GM23248 (cell line): ENCODE measurements around the gene PLEKHG3. TPM values are rescaled to one million over a fixed set of nuclear protein-coding genes. Genes with fewer than 3 reads are reported as not detected.
"Not testable (repeated sequence)": the region's sequence is repeated elsewhere in the genome, so short reads cannot be mapped to it uniquely, and the experiment has no call there.

ENCODE experiments used
- DNase-seq: peaks from one replicate; pipeline ENCODE4 v3.0.0-alpha.2; 2015
- H2AFZ ChIP-seq: fragments of 200-600 bp; sonication (generic); 2 replicates; pipeline ENCODE4 v1.6.1; 2016; ENCODE audit warnings: antibody characterized with exemption
- H3F3A ChIP-seq: fragments of 200-600 bp; sonication (generic); 2 replicates; pipeline ENCODE4 v1.6.1; 2016; ENCODE audit warnings: mild to moderate bottlenecking, antibody characterized with exemption, mixed run types; ENCODE audit not compliant: insufficient read depth
- H3K27ac ChIP-seq: fragments of 200-600 bp; sonication (generic); 2 replicates; pipeline ENCODE4 v1.5.1; 2016; ENCODE audit warnings: mild to moderate bottlenecking
- H3K27me3 ChIP-seq: fragments of 200-600 bp; sonication (generic); replicated peaks from 2 replicates; pipeline ENCODE4 v1.6.1; 2016; ENCODE audit warnings: mild to moderate bottlenecking; ENCODE audit not compliant: insufficient read depth
- H3K36me3 ChIP-seq: fragments of 200-600 bp; sonication (generic); 2 replicates; pipeline ENCODE4 v1.6.1; 2016; ENCODE audit warnings: low read depth, mild to moderate bottlenecking
- H3K4me1 ChIP-seq: fragments of 200-600 bp; sonication (generic); 2 replicates; pipeline ENCODE4 v1.6.1; 2016; ENCODE audit warnings: mild to moderate bottlenecking; ENCODE audit not compliant: insufficient read depth
- H3K4me2 ChIP-seq: fragments of 200-600 bp; sonication (generic); one replicate; pipeline ENCODE4 v1.6.1; 2016; ENCODE audit warnings: mild to moderate bottlenecking; ENCODE audit not compliant: unreplicated experiment
- H3K4me3 ChIP-seq: fragments of 200-600 bp; sonication (generic); 2 replicates; pipeline ENCODE4 v1.5.1; 2016; ENCODE audit warnings: mild to moderate bottlenecking
- H3K79me2 ChIP-seq: fragments of 200-600 bp; sonication (generic); 2 replicates; pipeline ENCODE4 v1.6.1; 2016; ENCODE audit warnings: mild to moderate bottlenecking; ENCODE audit not compliant: insufficient read depth
- H3K9ac ChIP-seq: fragments of 200-600 bp; sonication (generic); 2 replicates; pipeline ENCODE4 v1.6.1; 2016; ENCODE audit warnings: mild to moderate bottlenecking
- H3K9me2 ChIP-seq: fragments of 200-600 bp; sonication (generic); 2 replicates; pipeline ENCODE4 v1.6.1; 2016; ENCODE audit warnings: mixed run types, mild to moderate bottlenecking, moderate library complexity; ENCODE audit not compliant: insufficient read depth
- H3K9me3 ChIP-seq: fragments of 200-600 bp; sonication (generic); one replicate; pipeline ENCODE4 v1.6.1; 2017; ENCODE audit warnings: low read depth
- H4K20me1 ChIP-seq: fragments of 200-600 bp; sonication (generic); 2 replicates; pipeline ENCODE4 v1.6.0; 2016; ENCODE audit not compliant: insufficient read depth
- EZH2 ChIP-seq: fragments of 200-600 bp; sonication (generic); IDR thresholded peaks from 2 replicates; pipeline ENCODE4 v1.6.1; 2018; ENCODE audit warnings: antibody characterized with exemption, mild to moderate bottlenecking; ENCODE audit not compliant: insufficient read depth, poor library complexity, severe bottlenecking
- EZH2phosphoT487 ChIP-seq: fragments of 200-600 bp; sonication (generic); IDR thresholded peaks from 2 replicates; pipeline ENCODE4 v1.6.1; 2018; ENCODE audit warnings: antibody characterized with exemption, moderate library complexity, mild to moderate bottlenecking, low read depth; ENCODE audit not compliant: insufficient read depth
- WGBS, 2 experiments: methylation state at CpG; one replicate each; pipeline ENCODE4 v1.1.6; 2015 to 2017; ENCODE audit warnings: low lambda C conversion rate in 2 of 2, low coverage in 1 of 2; ENCODE audit errors: missing lambda C conversion rate in 2 of 2; 5-methylcytosine and 5-hydroxymethylcytosine counted together
- in situ Hi-C: fragments of 300-500 bp; cut with MboI; formaldehyde crosslinking; loops from 2 replicates; pipeline ENCODE4 v1.15.0; 2020
- polyA plus RNA-seq: library from polyadenylated mRNA; unstranded; fragments of >200 nt; fragmentation: Nextera tagmentation; extraction: Ambion mirVana; gene quantifications from 2 replicates; pipeline ENCODE4 v1.2.1, GENCODE V29; 2016
- total RNA-seq: library from RNA; depleted of rRNA; stranded (reverse); fragments of >200 nt; shearing (Covaris generic); gene quantifications from 2 replicates; pipeline ENCODE4 v1.2.3, GENCODE V29; 2014

The PLEKHG3 gene
- total and polyA plus RNA-seq, 2 experiments from 2014 or later: 2.1 to 6.9 TPM

GRCh38 chr14:64688811-64689281, 15.4 kb upstream of the PLEKHG3 start:
- no peaks in the 10 kb centered on the region for H3K27me3 ChIP-seq
- H2AFZ ChIP-seq: no peak overlapping the region
- H4K20me1 ChIP-seq: no peaks in the 10 kb centered on the region
- TF ChIP-seq EZH2phosphoT487: no peak
- no peak for TF ChIP-seq EZH2
- no peaks in the 10 kb centered on the region for H3F3A ChIP-seq
- H3K4me2 ChIP-seq: no peak overlapping the region
- no peak for DNase-seq
- in situ Hi-C loops: no loop called here
- H3K36me3 ChIP-seq: no peaks in the 10 kb centered on the region
- no peaks in the 10 kb centered on the region for H3K9me3 ChIP-seq
- H3K27ac ChIP-seq: no peak overlapping the region
- no peaks in the 10 kb centered on the region for H3K9me2 ChIP-seq
- WGBS, 2 experiments: 69 to 79% methylated on average over 7 of the region's 7 CpGs
- H3K4me3 ChIP-seq: no peak overlapping the region
- no peaks in the 10 kb centered on the region for H3K79me2 ChIP-seq
- no peaks in the 10 kb centered on the region for H3K4me1 ChIP-seq
- no peak overlapping the region for H3K9ac ChIP-seq

GRCh38 chr14:64689289-64689688, 14.9 kb upstream of the PLEKHG3 start:
- in situ Hi-C loops: no loop called here
- Histone ChIP-seq H3K36me3 (no peaks in the 10 kb centered on the region), H3K79me2 (no peaks in the 10 kb centered on the region), H2AFZ (no peak overlapping the region), H4K20me1 (no peaks in the 10 kb centered on the region), H3K9me2 (no peaks in the 10 kb centered on the region), H3K4me3 (no peak overlapping the region), H3F3A (no peaks in the 10 kb centered on the region), H3K27ac (no peak overlapping the region), H3K4me1 (no peaks in the 10 kb centered on the region), H3K4me2 (no peak overlapping the region), H3K9me3 (no peaks in the 10 kb centered on the region), H3K9ac (no peak overlapping the region), H3K27me3 (0 out of 2 replicates have a peak, but pooled peaks cover under 1% of the 10 kb centered on the region)
- no peak for DNase-seq
- WGBS, 2 experiments: 51 to 52% methylated on average over 3 of the region's 3 CpGs
- no peak for TF ChIP-seq EZH2phosphoT487
- TF ChIP-seq EZH2: no peak

DNA sequence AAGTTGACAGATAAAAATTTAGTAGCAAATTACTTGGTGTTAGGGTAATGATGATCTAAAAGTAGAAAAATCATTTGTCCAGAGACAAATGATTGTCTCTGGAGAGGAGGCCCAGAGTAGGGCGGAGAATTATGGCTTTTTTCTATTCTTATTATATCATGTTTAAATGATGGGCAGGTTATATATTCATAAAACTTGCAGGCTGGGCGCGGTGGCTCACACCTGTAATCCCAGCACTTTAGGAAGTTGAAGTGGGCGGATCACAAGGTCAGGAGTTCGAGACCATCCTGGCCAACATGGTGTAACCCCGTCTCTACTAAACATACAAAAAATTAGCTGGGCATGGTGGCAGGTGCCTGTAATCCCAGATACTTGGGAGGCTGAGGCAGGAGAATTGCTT, 13.6 kb upstream of the PLEKHG3 start:
- H4K20me1 ChIP-seq, H3K9me3 ChIP-seq, H2AFZ ChIP-seq, H3K9ac ChIP-seq, H3K79me2 ChIP-seq, H3K27me3 ChIP-seq, H3K4me1 ChIP-seq, H3K27ac ChIP-seq, H3K4me3 ChIP-seq, H3F3A ChIP-seq, H3K4me2 ChIP-seq, H3K36me3 ChIP-seq, H3K9me2 ChIP-seq, in situ Hi-C loops, DNase-seq: not testable (repeated sequence)
- WGBS, 2 experiments: 66 to 67% methylated on average over 6 of the region's 6 CpGs

GRCh38 chr14:64691376-64691775, 12.8 kb upstream of the PLEKHG3 start:
- Histone ChIP-seq H3K27me3 (0 out of 2 replicates have a peak, but pooled peaks cover 10% of the 10 kb centered on the region), H3K4me3 (no peak overlapping the region), H3F3A (no peaks in the 10 kb centered on the region), H3K4me1 (no peaks in the 10 kb centered on the region), H3K9me2 (no peaks in the 10 kb centered on the region), H3K36me3 (no peaks in the 10 kb centered on the region), H3K9ac (no peak overlapping the region), H3K27ac (no peak overlapping the region), H3K79me2 (no peaks in the 10 kb centered on the region), H4K20me1 (no peaks in the 10 kb centered on the region), H3K9me3 (no peaks in the 10 kb centered on the region), H3K4me2 (no peak overlapping the region), H2AFZ (no peak overlapping the region)
- TF ChIP-seq EZH2phosphoT487: no peak
- no peak for TF ChIP-seq EZH2
- no peak for DNase-seq
- in situ Hi-C loops: no loop called here
- 70 to 73% methylated on average over 2 of the region's 2 CpGs for WGBS, 2 experiments

- Histone ChIP-seq H3K79me2 (no peaks in the 10 kb centered on the region), H3K9me3 (no peaks in the 10 kb centered on the region), H3K4me2 (no peak overlapping the region), H3K4me3 (no peak overlapping the region), H4K20me1 (no peaks in the 10 kb centered on the region), H3K9me2 (no peaks in the 10 kb centered on the region), H3F3A (no peaks in the 10 kb centered on the region), H2AFZ (no peak overlapping the region), H3K36me3 (no peaks in the 10 kb centered on the region), H3K27me3 (peaks cover 14% of the 10 kb centered on the region; the same call in 1 of the 2 replicates), H3K27ac (no peak overlapping the region), H3K4me1 (no peaks in the 10 kb centered on the region), H3K9ac (no peak overlapping the region)
- WGBS, 2 experiments: 72 to 79% methylated on average over 5 of the region's 5 CpGs
- DNase-seq: peak; percentile 26
- in situ Hi-C loops: no loop called here
- no peak for TF ChIP-seq EZH2phosphoT487
- no peak for TF ChIP-seq EZH2
These were observed 11.8 kb upstream of the PLEKHG3 start for GRCh38 chr14:64692189-64692985.
